Naive thymus-derived CD4-positive, alpha-beta T cell (primary cell): ENCODE data around the gene ZNF286A. TPM values are rescaled to one million over a fixed set of nuclear protein-coding genes. Genes with fewer than 3 reads are reported as not detected.
"Not testable (repeated sequence)": the region's sequence is repeated elsewhere in the genome, so short reads cannot be mapped to it uniquely, and the experiment has no call there.

Source experiments
- ATAC-seq: fragments of 150-1000 bp; cut with Tn5 transposase; 2 replicates; pipeline ENCODE4 v1.10.0; 2021; ENCODE audit warnings: mild to moderate bottlenecking, moderate library complexity
- CTCF ChIA-PET: fragments of 350-600 bp; sonication (Branson Sonifier 250); formaldehyde crosslinking; loops from one replicate; lab custom pipeline; 2021; ENCODE audit warnings: antibody characterized with exemption; lab: Charles Lee
- POLR2A ChIA-PET: fragments of 350-600 bp; sonication (Branson Sonifier 250); formaldehyde crosslinking; loops from one replicate; lab custom pipeline; 2021; ENCODE audit warnings: antibody characterized with exemption, inconsistent platforms; lab: Charles Lee
- DNase-seq, 9 donors: peaks; one replicate each; pipeline versions ENCODE4 v3.0.0 to v3.0.0-alpha.2; 2020 to 2022; ENCODE audit warnings: mixed read lengths in 1 of 9
- H3K27ac ChIP-seq: one replicate; pipeline ENCODE4 v1.7.0; 2013; ENCODE audit warnings: mild to moderate bottlenecking, low read depth, low read length, moderate library complexity
- H3K27me3 ChIP-seq, 2 donors: one replicate each; pipeline ENCODE4 v1.7.0; 2013; ENCODE audit warnings: low read length in 2 of 2, mild to moderate bottlenecking in 2 of 2, moderate library complexity in 2 of 2; ENCODE audit not compliant: control insufficient read depth in 2 of 2, insufficient read depth in 2 of 2
- H3K36me3 ChIP-seq, 3 experiments: 1 replicate in 2 of 3; 2 replicates in 1 of 3; pipeline ENCODE4 v1.7.0; 2013; ENCODE audit warnings: low read length in 3 of 3, mild to moderate bottlenecking in 3 of 3, moderate library complexity in 1 of 3; ENCODE audit not compliant: insufficient read depth in 3 of 3, control insufficient read depth in 2 of 3
- H3K4me1 ChIP-seq, 2 donors: one replicate each; pipeline ENCODE4 v1.7.0; 2013; ENCODE audit warnings: low read length in 2 of 2, mild to moderate bottlenecking in 2 of 2, moderate library complexity in 1 of 2; ENCODE audit not compliant: control insufficient read depth in 2 of 2, insufficient read depth in 2 of 2
- H3K4me3 ChIP-seq: 2 replicates; pipeline ENCODE4 v1.7.0; 2013; ENCODE audit warnings: mild to moderate bottlenecking, low read length
- H3K9me3 ChIP-seq, 3 experiments: 1 replicate in 2 of 3; 2 replicates in 1 of 3; pipeline ENCODE4 v1.7.0; 2013; ENCODE audit warnings: low read length in 3 of 3; ENCODE audit not compliant: control insufficient read depth in 2 of 3
- H3K27ac Mint-ChIP-seq, 9 donors: one replicate each; pipeline ENCODE4 v1.8.0; 2020 to 2022; ENCODE audit warnings: mixed read lengths in 9 of 9, mild to moderate bottlenecking in 8 of 9, moderate library complexity in 5 of 9, inconsistent platforms in 2 of 9
- H3K27me3 Mint-ChIP-seq, 5 donors: one replicate each; pipeline ENCODE4 v1.8.0; 2021 to 2022; ENCODE audit warnings: mixed read lengths in 5 of 5, mild to moderate bottlenecking in 1 of 5
- H3K36me3 Mint-ChIP-seq, 5 donors: one replicate each; pipeline ENCODE4 v1.8.0; 2020 to 2022; ENCODE audit warnings: mixed read lengths in 5 of 5, mild to moderate bottlenecking in 3 of 5, inconsistent platforms in 1 of 5
- H3K4me1 Mint-ChIP-seq, 7 donors: one replicate each; pipeline ENCODE4 v1.8.0; 2020 to 2022; ENCODE audit warnings: mixed read lengths in 7 of 7, mild to moderate bottlenecking in 3 of 7, inconsistent platforms in 1 of 7
- H3K4me3 Mint-ChIP-seq, 10 donors: one replicate each; pipeline ENCODE4 v1.8.0; 2020 to 2022; ENCODE audit warnings: mild to moderate bottlenecking in 10 of 10, mixed read lengths in 10 of 10, moderate library complexity in 6 of 10, inconsistent platforms in 2 of 10
- H3K9me3 Mint-ChIP-seq, 11 donors: one replicate each; pipeline ENCODE4 v1.8.0; 2020 to 2022; ENCODE audit warnings: mixed read lengths in 11 of 11, mild to moderate bottlenecking in 4 of 11, inconsistent platforms in 1 of 11, moderate library complexity in 1 of 11
- intact Hi-C, 2 donors: fragments of 100-400 bp; cut with micrococcal nuclease; formaldehyde crosslinking; loops; one replicate each; pipeline ENCODE4 v1.15.1; 2023
- polyA plus RNA-seq, 2 donors: library from polyadenylated mRNA; unstranded; fragments of 300-500 nt; fragmentation: Illumina TruSeq; gene quantifications; one replicate each; pipeline ENCODE4 v1.2.3, GENCODE V29; 2021
- total RNA-seq, 6 experiments: library from RNA in 5 of 6; stranded (reverse) in 5 of 6; gene quantifications; 1 replicate in 5 of 6; 2 replicates in 1 of 6; pipeline ENCODE4 v1.2.3 and lab custom pipeline; 2021 to 2026

ZNF286A gene
- total and polyA plus RNA-seq, 7 experiments from 2014 or later, result 14.7 to 32.1 (median 17.4) TPM

- Histone ChIP-seq H3K36me3 (no peaks in the 10 kb centered on the region), H3K27ac (no peak overlapping the region), H3K4me1 (no peaks in the 10 kb centered on the region), H3K9me3 (no peaks in the 10 kb centered on the region), H3K4me3 (no peak overlapping the region), H3K27me3 (no peaks in the 10 kb centered on the region)
- Mint-ChIP-seq H3K4me3 (no peak overlapping the region), H3K36me3 (no peaks in the 10 kb centered on the region), H3K27ac (no peak overlapping the region), H3K27me3 (peaks cover 0 to 20% (median 11%) of the 10 kb centered on the region in 5 donors), H3K4me1 (no peaks in the 10 kb centered on the region), H3K9me3 (no peaks in the 10 kb centered on the region)
- ATAC-seq, result no peak
- CTCF ChIA-PET, result no interaction called here
- no peak for DNase-seq
- POLR2A ChIA-PET, result no interaction called here
- intact Hi-C loops, result no loop called here
Observed at GRCh38 chr17:15744885-15745284, 45.3 kb downstream of the ZNF286A start.

GRCh38 chr17:15749403-15749802, 49.9 kb downstream of the ZNF286A start:
- H3K36me3 ChIP-seq, H3K9me3 Mint-ChIP-seq, H3K27me3 ChIP-seq, H3K4me3 ChIP-seq, H3K9me3 ChIP-seq, DNase-seq, H3K27ac ChIP-seq, CTCF ChIA-PET, H3K4me1 Mint-ChIP-seq, H3K4me3 Mint-ChIP-seq, ATAC-seq, H3K4me1 ChIP-seq, H3K27ac Mint-ChIP-seq, intact Hi-C loops, POLR2A ChIA-PET, H3K36me3 Mint-ChIP-seq: not testable (repeated sequence)
- H3K27me3 Mint-ChIP-seq, result peaks cover 0 to 20% (median 11%) of the 10 kb centered on the region in 5 donors

- H3K36me3 Mint-ChIP-seq, H3K27me3 Mint-ChIP-seq, H3K27ac Mint-ChIP-seq, H3K4me3 Mint-ChIP-seq, POLR2A ChIA-PET, CTCF ChIA-PET, H3K27me3 ChIP-seq, H3K4me1 Mint-ChIP-seq, H3K4me3 ChIP-seq, intact Hi-C loops, H3K9me3 ChIP-seq, H3K9me3 Mint-ChIP-seq, DNase-seq, ATAC-seq, H3K27ac ChIP-seq, H3K4me1 ChIP-seq, H3K36me3 ChIP-seq: not testable (repeated sequence)
Observed at GRCh38 chr17:15768865-15769533, 69.4 kb downstream of the ZNF286A start.

Other genes starting within 250 kb of the ZNF286A start
- 10 to 100 TPM in 2 of 5 experiments, 1 to 10 TPM in 3; 1.7 to 11.6 (median 9.7) TPM for gene CDRT4, start 232.1 kb upstream of the ZNF286A start, total RNA-seq
- gene CDRT4, start 232.1 kb upstream of the ZNF286A start, polyA plus RNA-seq, result under 1 TPM; 0.45 to 0.91 TPM
- 10 to 100 TPM; 12.8 to 25.6 (median 22.8) TPM for gene TVP23C, start 136.3 kb upstream of the ZNF286A start, total RNA-seq
- 1 to 10 TPM; 4.6 to 5.2 TPM for gene TVP23C, start 136.3 kb upstream of the ZNF286A start, polyA plus RNA-seq
- gene FBXW10B, start 80.0 kb upstream of the ZNF286A start, total RNA-seq, result 1 to 10 TPM in 1 of 5 experiments, under 1 TPM in 2, not detected in 2; 0.24 to 1.8 (median 0.65) TPM
- not detected for gene FBXW10B, start 80.0 kb upstream of the ZNF286A start, polyA plus RNA-seq
- 10 to 100 TPM in 1 of 5 experiments, 1 to 10 TPM in 4; 6.3 to 23.9 (median 7.4) TPM for gene TRIM16, start 15.4 kb upstream of the ZNF286A start, total RNA-seq
- 1 to 10 TPM; 2.0 to 5.4 TPM for gene TRIM16, start 15.4 kb upstream of the ZNF286A start, polyA plus RNA-seq
- under 1 TPM in 1 of 5 experiments, not detected in 4; 0.43 TPM for gene TBC1D26, start 32.5 kb downstream of the ZNF286A start, total RNA-seq
- gene TBC1D26, start 32.5 kb downstream of the ZNF286A start, polyA plus RNA-seq, result not detected
- 1 to 10 TPM in 2 of 5 experiments, under 1 TPM in 1, not detected in 2; 0.50 to 2.2 (median 1.6) TPM for gene ADORA2B, start 245.4 kb downstream of the ZNF286A start, total RNA-seq
- gene ADORA2B, start 245.4 kb downstream of the ZNF286A start, polyA plus RNA-seq, result 1 to 10 TPM in 1 of 2 donors, under 1 TPM in 1; 0.71 to 2.6 TPM